ENCODE results near the gene NIFK.
"Not testable (repeated sequence)": the region's sequence is repeated elsewhere in the genome, so short reads cannot be mapped to it uniquely, and the experiment has no call there.

NIFK gene

GRCh38 chr2:121694398-121695170 lies 42.1 kb downstream of the NIFK start:
- DNase-seq (ENCODE audit: low spot score), result no peak

GRCh38 chr2:121690572-121690971 lies 46.1 kb downstream of the NIFK start:
- not testable (repeated sequence) for DNase-seq (ENCODE audit: low spot score)

GRCh38 chr2:121690095-121690494 lies 46.6 kb downstream of the NIFK start:
- no peak for DNase-seq (ENCODE audit: low spot score)

DNA sequence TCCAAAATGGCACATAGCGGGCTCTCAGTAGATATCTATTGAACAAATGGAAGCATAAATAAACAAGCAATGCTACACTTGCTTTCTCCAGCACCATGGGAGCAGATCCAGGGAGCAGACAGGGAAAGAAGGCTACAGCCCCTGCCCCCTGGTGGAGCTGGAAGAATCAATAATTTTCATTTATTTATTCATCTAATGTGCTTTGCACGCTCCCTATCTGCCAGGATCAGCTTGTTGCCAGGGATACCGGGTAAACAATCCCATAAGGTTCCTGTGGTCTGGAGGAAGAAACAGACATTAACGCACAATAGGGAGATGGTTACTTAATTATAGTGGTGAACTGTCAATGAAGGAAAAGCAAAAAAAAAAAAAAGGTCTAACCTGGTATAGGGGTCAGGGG lies 47.3 kb downstream of the NIFK start:
- no peak for DNase-seq (ENCODE audit: low spot score)

GRCh38 chr2:121688820-121689219 lies 47.9 kb downstream of the NIFK start:
- DNase-seq (ENCODE audit: low spot score), result no peak

DNA sequence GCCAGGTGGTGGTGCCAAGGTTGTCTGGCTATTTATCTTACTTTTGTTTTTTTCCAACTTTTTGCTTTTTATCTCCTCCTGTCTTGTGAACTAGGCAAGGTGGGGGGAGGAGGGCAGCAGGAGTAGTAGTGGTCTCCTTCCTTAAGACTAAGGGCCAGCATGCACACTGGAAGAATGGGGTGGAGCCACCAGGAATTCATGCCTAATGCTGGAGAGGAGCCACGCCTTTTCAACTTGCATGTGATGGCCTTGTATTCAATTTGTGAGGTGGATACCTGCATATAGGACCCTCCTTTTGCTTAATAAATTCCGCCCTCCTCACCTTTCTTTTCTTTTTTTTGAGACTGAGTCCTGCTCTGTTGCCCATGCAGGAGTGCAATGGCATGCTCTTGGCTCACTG lies 49.8 kb downstream of the NIFK start:
- DNase-seq (ENCODE audit: low spot score), result no peak

- DNase-seq (ENCODE audit: low spot score), result no peak
Observed at GRCh38 chr2:121686218-121686617, 50.5 kb downstream of the NIFK start.

DNA sequence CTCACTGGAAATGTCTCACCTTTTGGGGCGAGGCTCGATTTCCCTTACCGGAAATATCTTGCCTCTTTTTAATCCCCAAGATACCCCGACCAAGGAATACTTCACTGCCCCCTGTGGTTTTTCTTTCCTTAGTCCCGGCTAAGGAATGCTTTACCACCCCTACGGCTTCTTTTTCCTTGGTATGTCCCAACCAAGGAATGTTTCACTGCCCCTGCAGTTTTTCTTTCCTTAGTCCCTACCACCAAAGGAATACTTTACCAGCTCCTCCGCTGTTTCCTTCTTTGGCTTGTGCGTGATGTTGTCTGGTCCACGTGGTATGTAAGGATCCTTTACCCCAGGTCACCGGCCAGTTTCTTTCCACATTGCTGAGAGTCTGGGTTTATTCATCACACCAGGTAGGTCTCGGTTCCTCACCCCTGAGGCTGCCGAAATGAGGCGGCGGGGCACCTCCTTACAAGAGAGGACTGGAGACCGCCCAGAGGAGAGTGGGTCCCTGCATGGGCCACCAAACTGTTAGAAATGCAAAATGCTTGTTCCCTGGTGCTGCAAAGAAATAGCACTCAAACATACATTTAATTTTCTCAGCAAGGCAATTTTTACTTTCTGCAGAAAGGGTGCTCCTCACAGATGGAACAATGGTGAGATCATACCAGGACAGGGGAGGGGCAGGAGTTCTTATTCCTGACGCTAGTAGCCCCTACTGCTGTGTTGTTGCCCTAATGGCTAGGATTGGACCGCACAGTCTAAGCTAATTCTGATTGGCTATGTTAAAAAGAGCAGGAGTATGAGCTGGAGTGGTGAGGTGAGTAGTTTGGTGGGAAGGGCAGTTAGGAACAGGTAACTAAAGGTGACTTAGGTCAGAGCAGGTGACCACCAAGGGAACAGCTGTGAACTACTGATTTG lies 54.0 kb downstream of the NIFK start:
- DNase-seq (ENCODE audit: low spot score), result no peak

GRCh38 chr2:121677855-121678254 lies 58.8 kb downstream of the NIFK start:
- DNase-seq (ENCODE audit: low spot score), result no peak
